Bronchial epithelial cell (primary cell): ENCODE data around the gene GRK5. TPM values are rescaled to one million over a fixed set of nuclear protein-coding genes. Genes with fewer than 3 reads are reported as not detected.

Source experiments
- DNase-seq: peaks from one replicate; pipeline ENCODE4 v3.0.0-alpha.2; 2010; ENCODE audit warnings: low read depth
- FAIRE-seq: peaks from 2 replicates; lab custom pipeline; 2011; peaks lifted over from hg19 to GRCh38; lab: Jason Lieb, UNC
- H3K27me3 ChIP-seq: 2 replicates; pipeline ENCODE4 v1.5.1; 2011; ENCODE audit warnings: low read length; ENCODE audit not compliant: control insufficient read depth, insufficient read depth
- H3K36me3 ChIP-seq: 2 replicates; pipeline ENCODE4 v1.5.1; 2011; ENCODE audit warnings: low read length; ENCODE audit not compliant: control insufficient read depth, insufficient read depth
- H3K4me3 ChIP-seq: 2 replicates; pipeline ENCODE4 v1.5.1; 2011; ENCODE audit warnings: mild to moderate bottlenecking, low read depth, low read length, control low read depth
- total RNA-seq: library from RNA; depleted of rRNA; stranded (reverse); fragments of >200 nt; gene quantifications from 2 replicates; pipeline ENCODE4 v1.2.1, GENCODE V29; 2014
- TF ChIP-seq, protein P1 (sequence below): IDR thresholded peaks from 2 replicates; pipeline ENCODE4 v1.5.1; 2011; ENCODE audit warnings: mild to moderate bottlenecking, moderate library complexity, low read length, control low read depth, inconsistent platforms; ENCODE audit not compliant: insufficient read depth, severe bottlenecking

Gene GRK5
- total RNA-seq, 1 donor from 2014 or later, result 2.4 TPM

DNA sequence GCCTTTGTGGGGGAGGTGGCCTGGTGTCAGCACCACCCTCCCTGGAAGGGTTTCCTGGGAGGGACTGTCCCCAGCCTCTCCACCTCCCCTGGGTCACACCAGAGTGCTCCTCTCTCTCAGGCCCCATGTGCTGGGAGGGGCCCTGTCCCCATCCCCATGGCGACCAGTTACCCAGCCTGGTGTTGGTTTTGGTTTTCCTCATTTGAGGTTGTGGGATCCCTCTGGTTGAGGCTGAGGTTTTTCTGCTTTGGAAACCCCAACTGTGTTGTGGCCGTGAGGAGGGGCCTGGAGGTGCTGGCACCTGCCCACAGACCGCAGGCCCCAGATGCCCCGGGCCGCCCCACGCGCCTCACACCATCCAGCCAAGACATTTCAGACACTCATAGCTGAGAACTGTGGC is 106.3 kb downstream of the GRK5 start:
- TF ChIP-seq, protein P1, sequence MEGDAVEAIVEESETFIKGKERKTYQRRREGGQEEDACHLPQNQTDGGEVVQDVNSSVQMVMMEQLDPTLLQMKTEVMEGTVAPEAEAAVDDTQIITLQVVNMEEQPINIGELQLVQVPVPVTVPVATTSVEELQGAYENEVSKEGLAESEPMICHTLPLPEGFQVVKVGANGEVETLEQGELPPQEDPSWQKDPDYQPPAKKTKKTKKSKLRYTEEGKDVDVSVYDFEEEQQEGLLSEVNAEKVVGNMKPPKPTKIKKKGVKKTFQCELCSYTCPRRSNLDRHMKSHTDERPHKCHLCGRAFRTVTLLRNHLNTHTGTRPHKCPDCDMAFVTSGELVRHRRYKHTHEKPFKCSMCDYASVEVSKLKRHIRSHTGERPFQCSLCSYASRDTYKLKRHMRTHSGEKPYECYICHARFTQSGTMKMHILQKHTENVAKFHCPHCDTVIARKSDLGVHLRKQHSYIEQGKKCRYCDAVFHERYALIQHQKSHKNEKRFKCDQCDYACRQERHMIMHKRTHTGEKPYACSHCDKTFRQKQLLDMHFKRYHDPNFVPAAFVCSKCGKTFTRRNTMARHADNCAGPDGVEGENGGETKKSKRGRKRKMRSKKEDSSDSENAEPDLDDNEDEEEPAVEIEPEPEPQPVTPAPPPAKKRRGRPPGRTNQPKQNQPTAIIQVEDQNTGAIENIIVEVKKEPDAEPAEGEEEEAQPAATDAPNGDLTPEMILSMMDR, result no peak
- no peaks in the 10 kb centered on the region for H3K27me3 ChIP-seq
- DNase-seq, result no peak
- no peak for FAIRE-seq
- H3K4me3 ChIP-seq, result no peak overlapping the region
- H3K36me3 ChIP-seq, result no peaks in the 10 kb centered on the region

DNA sequence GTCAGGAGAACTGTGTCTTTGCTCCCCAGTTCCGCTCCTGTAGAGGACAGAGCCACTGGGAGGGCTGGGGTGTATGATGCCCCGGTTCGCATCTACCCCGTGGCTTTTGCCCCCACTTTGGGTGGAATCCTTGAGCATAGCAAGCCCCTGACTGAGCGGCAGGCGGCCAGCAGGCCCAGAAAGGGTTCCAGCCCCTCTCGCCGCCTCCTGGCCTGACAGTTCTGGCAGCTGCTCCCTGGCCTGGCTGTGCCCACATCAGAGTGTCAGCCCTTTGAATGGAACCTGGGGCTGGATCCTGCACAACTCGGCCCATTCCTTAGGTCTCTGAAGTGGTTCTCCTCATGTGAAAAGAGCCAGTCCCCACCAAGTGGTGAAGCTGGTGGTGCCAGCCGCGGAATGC is 106.7 kb downstream of the GRK5 start:
- TF ChIP-seq, protein P1, result no peak
- FAIRE-seq, result no peak
- Histone ChIP-seq H3K36me3 (no peaks in the 10 kb centered on the region), H3K4me3 (no peak overlapping the region), H3K27me3 (no peaks in the 10 kb centered on the region)
- no peak for DNase-seq

DNA sequence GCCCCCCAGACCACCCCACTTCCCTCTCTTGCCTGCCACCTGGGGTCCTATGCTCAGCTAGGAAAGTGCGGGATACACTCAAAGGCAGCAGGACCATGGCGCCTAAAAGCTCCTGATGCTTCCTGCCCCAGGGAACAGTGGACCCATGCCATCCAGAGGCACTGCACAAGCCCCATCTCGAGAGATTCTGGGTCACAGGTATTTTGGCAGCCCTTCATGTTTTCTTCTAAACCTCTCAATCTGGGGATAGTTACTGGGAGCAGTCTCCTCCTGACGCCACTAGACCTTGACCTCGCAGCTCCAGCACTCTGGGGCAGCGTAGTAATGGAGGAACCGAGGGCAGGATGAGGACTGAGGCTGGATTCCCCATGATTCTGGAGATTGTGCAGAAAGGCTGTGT is 107.1 kb downstream of the GRK5 start:
- TF ChIP-seq, protein P1, result no peak
- DNase-seq, result no peak
- H3K27me3 ChIP-seq, result no peaks in the 10 kb centered on the region
- H3K4me3 ChIP-seq, result no peak overlapping the region
- H3K36me3 ChIP-seq, result no peaks in the 10 kb centered on the region
- FAIRE-seq, result no peak

DNA sequence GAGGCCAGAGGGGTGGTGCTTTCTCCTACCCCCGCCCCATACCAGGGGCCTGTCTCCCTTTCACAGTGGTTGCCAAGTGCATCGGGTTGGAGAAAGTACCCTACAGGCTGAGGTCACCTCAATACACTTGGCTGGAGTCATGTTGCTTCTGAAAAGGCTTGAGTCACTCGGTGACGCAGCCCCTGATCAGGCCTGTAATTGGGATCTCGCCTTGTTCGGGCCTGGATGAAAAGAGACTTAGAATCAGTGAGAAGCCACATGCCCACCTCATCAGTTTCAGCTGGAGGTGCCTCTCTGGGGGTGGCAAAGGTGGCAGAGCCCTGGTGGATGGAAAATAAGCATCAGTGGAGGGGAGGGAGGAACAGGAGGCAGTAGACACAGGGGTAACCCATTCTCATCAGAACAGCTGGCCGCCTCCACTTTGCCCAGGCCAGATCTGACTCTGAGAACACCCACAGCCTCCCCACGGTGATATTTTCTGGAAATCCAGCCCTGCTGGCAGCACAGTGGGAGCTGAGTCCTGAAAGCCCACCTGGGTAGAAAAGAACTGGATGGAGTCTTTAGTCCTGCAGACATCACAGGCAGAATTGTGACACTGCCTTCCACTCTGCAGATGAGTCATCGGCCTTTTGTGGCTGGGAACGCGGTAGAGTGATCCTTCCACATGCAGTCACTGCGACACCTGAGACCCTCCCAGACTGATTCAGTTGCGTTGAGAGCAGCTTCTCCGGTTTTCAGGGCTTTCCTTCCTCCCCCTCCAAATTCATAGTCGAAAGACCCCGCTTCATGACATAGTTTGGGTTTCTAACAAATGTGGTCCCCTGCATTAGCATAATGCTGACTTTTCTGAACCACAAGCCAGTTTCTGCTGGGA is 108.0 kb downstream of the GRK5 start:
- no peaks in the 10 kb centered on the region for H3K27me3 ChIP-seq
- H3K36me3 ChIP-seq, result no peaks in the 10 kb centered on the region
- no peak overlapping the region for H3K4me3 ChIP-seq
- FAIRE-seq, result no peak
- TF ChIP-seq, protein P1, result no peak
- peak; percentile 93 for DNase-seq

DNA sequence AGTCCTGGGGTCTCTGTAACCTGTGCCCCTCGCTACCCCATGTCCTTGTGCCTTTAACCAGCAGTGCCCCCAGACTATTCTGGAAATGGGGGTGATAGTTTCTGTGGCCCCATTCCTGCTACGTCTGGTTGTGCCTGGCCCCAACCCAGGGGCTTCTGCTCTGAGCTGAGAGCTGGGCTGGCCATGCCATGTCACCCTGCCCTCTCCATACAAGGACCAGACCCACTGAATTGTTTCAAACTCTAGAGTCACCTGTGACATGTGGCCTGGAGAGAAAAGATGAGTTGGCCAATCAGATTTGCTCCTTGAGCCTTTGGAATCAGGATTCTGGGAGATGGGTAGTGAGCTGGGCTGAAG is 108.6 kb downstream of the GRK5 start:
- DNase-seq, result no peak
- Histone ChIP-seq H3K4me3 (no peak overlapping the region), H3K36me3 (no peaks in the 10 kb centered on the region), H3K27me3 (no peaks in the 10 kb centered on the region)
- TF ChIP-seq, protein P1, result no peak
- no peak for FAIRE-seq
